ENCODE data around the gene LAPTM4A. TPM values are rescaled to one million over a fixed set of nuclear protein-coding genes. Genes with fewer than 3 reads are reported as not detected.

The LAPTM4A gene
- total and polyA plus RNA-seq, 8 donors = 38.5 to 238 (median 92.4) TPM

DNA sequence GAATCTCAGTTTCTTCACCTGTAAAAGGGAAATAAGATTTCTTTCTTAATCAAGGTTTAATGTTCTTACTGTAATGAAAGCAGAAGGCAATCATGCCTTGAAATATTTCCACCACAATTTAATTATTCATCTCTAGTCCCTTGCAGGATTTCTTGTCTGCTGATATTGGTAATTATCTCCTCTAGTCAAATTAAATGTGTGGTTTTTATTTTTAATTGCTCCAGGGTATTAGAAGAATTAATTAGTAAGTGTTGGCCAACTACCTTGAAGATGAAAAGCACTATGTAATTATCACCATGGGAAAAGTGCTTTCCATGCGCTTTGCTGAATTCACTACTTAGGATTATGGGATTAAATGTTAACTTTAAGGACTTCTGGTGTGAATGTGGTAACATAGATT, 8.7 kb upstream of the LAPTM4A start:
- Histone ChIP-seq H3K27me3 (no peaks in the 10 kb centered on the region), H3K9me3 (no peaks in the 10 kb centered on the region), H3K27ac (no peak overlapping the region), H3K36me3 (no peaks in the 10 kb centered on the region), H3K4me1 (peaks cover 0 to 12% (median 4%) of the 10 kb centered on the region in 4 donors), H3K4me3 (no peak overlapping the region)
- 97 to 100% (median 100%) methylated on average over 1 of the region's 1 CpG for WGBS, 5 donors
- TF ChIP-seq POLR2A (IDR thresholded peaks at IDR 0.05) (no peak), POLR2AphosphoS5 (IDR thresholded peaks at IDR 0.05) (no peak), EP300 (IDR thresholded peaks at IDR 0.05) (no peak)
- TF ChIP-seq, protein P1, sequence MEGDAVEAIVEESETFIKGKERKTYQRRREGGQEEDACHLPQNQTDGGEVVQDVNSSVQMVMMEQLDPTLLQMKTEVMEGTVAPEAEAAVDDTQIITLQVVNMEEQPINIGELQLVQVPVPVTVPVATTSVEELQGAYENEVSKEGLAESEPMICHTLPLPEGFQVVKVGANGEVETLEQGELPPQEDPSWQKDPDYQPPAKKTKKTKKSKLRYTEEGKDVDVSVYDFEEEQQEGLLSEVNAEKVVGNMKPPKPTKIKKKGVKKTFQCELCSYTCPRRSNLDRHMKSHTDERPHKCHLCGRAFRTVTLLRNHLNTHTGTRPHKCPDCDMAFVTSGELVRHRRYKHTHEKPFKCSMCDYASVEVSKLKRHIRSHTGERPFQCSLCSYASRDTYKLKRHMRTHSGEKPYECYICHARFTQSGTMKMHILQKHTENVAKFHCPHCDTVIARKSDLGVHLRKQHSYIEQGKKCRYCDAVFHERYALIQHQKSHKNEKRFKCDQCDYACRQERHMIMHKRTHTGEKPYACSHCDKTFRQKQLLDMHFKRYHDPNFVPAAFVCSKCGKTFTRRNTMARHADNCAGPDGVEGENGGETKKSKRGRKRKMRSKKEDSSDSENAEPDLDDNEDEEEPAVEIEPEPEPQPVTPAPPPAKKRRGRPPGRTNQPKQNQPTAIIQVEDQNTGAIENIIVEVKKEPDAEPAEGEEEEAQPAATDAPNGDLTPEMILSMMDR (IDR thresholded peaks at IDR 0.05) = no peak
- intact Hi-C loops (cut with DNase I; ENCODE audit: low total_unique reads) = no loop called here
- no peak for DNase-seq

DNA sequence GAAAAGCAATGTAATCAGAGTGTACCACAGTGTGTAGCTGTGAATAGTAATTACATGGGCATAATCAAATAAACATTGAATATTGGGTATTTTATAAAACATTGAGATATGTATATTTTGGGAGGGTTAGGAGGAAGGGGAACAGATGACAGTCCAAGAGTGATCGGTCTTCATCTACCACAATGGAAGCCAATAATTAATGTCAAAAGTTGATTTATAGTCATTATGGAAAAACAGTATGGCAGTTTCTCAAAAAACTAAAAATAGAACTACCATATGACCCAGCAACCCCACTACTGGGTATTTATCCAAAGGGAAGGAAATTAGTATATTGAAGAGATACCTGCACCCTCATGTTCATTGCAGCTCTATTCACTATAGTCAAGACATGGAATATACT, 5.8 kb upstream of the LAPTM4A start:
- no peak overlapping the region for H3K27ac ChIP-seq
- intact Hi-C loops (cut with DNase I; ENCODE audit: low total_unique reads) = no loop called here
- no peak overlapping the region for H3K4me3 ChIP-seq
- H3K36me3 ChIP-seq = no peaks in the 10 kb centered on the region
- no peak for TF ChIP-seq POLR2A (IDR thresholded peaks at IDR 0.05)
- no peak for TF ChIP-seq POLR2AphosphoS5 (IDR thresholded peaks at IDR 0.05)
- TF ChIP-seq EP300 (IDR thresholded peaks at IDR 0.05) = no peak
- TF ChIP-seq, protein P1 (IDR thresholded peaks at IDR 0.05) = no peak
- peaks cover 0 to 5% (median 0%) of the 10 kb centered on the region in 3 donors for H3K27me3 ChIP-seq
- no peaks in the 10 kb centered on the region for H3K9me3 ChIP-seq
- 81 to 99% (median 96%) methylated on average over 1 of the region's 1 CpG for WGBS, 5 donors
- H3K4me1 ChIP-seq = peaks cover 0 to 18% (median 10%) of the 10 kb centered on the region in 4 donors
- DNase-seq = no peak

DNA sequence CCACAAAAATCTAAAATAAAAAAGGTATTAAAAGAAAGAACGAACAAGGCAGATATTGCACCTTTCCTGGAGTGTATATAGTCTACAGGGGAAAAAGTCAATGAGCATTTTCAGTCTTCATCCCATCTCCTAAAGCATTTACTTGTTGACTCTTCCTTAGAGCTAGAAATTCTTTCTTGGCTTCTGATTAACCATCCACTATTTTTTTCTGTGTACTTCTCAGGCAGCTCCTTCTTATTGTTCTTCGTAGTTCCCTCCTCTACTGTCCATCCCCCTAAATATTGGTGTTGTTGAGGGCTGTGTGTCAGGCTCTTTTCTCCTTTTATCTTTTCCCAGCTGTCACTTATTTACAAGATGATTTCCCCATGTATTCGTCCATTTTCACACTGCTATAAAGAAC, 3.5 kb upstream of the LAPTM4A start:
- intact Hi-C loops (cut with DNase I; ENCODE audit: low total_unique reads) = no loop called here
- H3K27me3 ChIP-seq = peaks cover 0 to 5% (median 0%) of the 10 kb centered on the region in 3 donors
- H3K27ac ChIP-seq = no peak overlapping the region
- peaks cover 3 to 17% (median 10%) of the 10 kb centered on the region in 4 donors for H3K4me1 ChIP-seq
- 88 to 96% (median 89%) methylated on average over 3 of the region's 3 CpGs for WGBS, 5 donors
- TF ChIP-seq EP300 (IDR thresholded peaks at IDR 0.05) (no peak), POLR2AphosphoS5 (IDR thresholded peaks at IDR 0.05) (no peak), POLR2A (IDR thresholded peaks at IDR 0.05) (no peak)
- TF ChIP-seq, protein P1 (IDR thresholded peaks at IDR 0.05) = no peak
- no peak overlapping the region for H3K4me3 ChIP-seq
- no peaks in the 10 kb centered on the region for H3K9me3 ChIP-seq
- DNase-seq = no peak
- no peaks in the 10 kb centered on the region for H3K36me3 ChIP-seq

DNA sequence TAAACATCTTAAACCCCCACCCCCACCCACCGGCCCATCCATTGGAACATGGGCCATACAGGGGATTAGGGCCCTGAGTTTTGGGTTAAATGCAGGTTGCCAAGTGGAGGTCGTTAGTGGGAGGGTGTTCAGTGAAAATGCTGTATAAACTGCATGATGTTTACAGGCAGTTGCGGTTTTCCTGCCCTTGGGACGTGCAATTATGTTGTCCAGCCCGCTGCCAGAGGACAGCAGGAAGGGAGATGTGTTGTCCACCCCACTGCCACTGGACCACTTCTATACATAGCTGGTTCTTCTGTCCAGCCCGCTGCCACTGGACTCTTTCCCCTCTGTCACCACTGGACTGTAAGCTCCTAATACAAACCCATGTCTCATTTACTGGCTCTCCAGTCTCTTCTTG, 2.7 kb upstream of the LAPTM4A start:
- no peak for DNase-seq
- TF ChIP-seq, protein P1 (IDR thresholded peaks at IDR 0.05) = no peak
- no peak for TF ChIP-seq POLR2AphosphoS5 (IDR thresholded peaks at IDR 0.05)
- no peak for TF ChIP-seq POLR2A (IDR thresholded peaks at IDR 0.05)
- TF ChIP-seq EP300 (IDR thresholded peaks at IDR 0.05) = no peak
- Histone ChIP-seq H3K4me1 (peaks cover 10 to 25% (median 17%) of the 10 kb centered on the region in 4 donors), H3K9me3 (no peaks in the 10 kb centered on the region), H3K4me3 (no peak overlapping the region), H3K36me3 (no peaks in the 10 kb centered on the region), H3K27me3 (peaks cover 0 to 5% (median 0%) of the 10 kb centered on the region in 3 donors), H3K27ac (no peak overlapping the region)
- 76 to 88% (median 84%) methylated on average over 6 of the region's 6 CpGs for WGBS, 5 donors
- intact Hi-C loops (cut with DNase I; ENCODE audit: low total_unique reads) = no loop called here

Measured in stomach (tissue), 9 donors.